ENCODE measurements around the gene MAU2. TPM values are rescaled to one million over a fixed set of nuclear protein-coding genes. Genes with fewer than 3 reads are reported as not detected.

The MAU2 gene
- total and polyA plus RNA-seq, 2 of the 8 experiments (the other 6 are each of a cell fraction or from before 2014, with no cell fraction given), result 32.0 to 40.8 TPM

DNA sequence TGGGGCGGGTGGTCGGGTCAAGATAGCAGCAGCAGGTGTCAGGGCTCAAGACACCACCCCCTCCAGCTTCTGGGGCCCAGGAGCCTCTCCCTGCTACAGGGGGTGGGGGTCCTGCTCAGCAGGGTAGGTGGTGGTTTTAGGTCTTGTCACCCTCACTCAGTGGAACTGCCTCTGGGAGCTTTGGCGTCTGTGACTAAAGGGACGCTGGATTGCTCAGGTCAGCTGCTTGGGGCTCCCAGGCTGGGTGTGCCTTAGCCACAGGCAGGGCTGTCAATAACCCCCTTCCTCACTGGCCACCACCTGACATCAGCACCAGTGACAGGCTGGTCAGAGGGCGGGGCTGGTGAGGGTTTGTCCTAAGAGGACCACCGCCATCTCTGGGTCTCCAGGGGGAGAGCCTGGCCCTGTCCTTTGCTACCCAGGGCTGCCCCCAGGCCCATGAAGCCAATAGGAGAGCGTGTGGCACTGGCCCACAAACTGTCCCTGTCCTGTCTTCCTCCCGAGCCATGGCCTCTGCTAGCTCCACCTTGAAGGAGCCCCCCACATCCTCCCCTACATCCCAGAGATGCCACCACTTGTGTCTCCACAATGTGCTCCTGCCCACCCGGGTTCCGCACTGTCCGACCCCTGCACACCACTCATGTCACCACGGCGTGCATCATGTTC, 36.4 kb downstream of the MAU2 start:
- Histone ChIP-seq H4K20me1 (replicated peaks in 1 of 2; ENCODE audit: control insufficient read depth in 1 of 2, insufficient read depth in 2 of 2, low read length in 2 of 2) (peaks cover 3 to 5% of the 10 kb centered on the region in 2 experiments), H3K9me3 (ENCODE audit: insufficient read depth in 2 of 2, low read depth in 1 of 2, low read length in 1 of 2) (no peaks in the 10 kb centered on the region), H3K56ac (replicated peaks; ENCODE audit: insufficient read length, low read depth, low read length) (no peak overlapping the region), H3K79me1 (ENCODE audit: low read depth, low read length) (no peaks in the 10 kb centered on the region), H3K23me2 (ENCODE audit: low read depth, low read length) (no peaks in the 10 kb centered on the region), H3K14ac (ENCODE audit: insufficient read length) (no peak overlapping the region), H2BK120ac (replicated peaks; ENCODE audit: low read depth, low read length) (no peak overlapping the region), H2BK15ac (ENCODE audit: low read length) (no peak overlapping the region), H3K4me2 (ENCODE audit: insufficient read depth in 1 of 2, low read depth in 2 of 2, low read length in 2 of 2) (no peak overlapping the region), H2AFZ (ENCODE audit: low read length) (no peak overlapping the region), H4K5ac (ENCODE audit: insufficient read length, low read depth, low read length) (no peak overlapping the region), H3K23ac (ENCODE audit: insufficient read length) (no peak overlapping the region), H4K8ac (ENCODE audit: extremely low read depth, insufficient read depth, low read length) (no peak overlapping the region), H2BK20ac (ENCODE audit: low read length) (no peak overlapping the region), H2AK5ac (ENCODE audit: low read depth, low read length) (no peak overlapping the region), H3K27me3 (replicated peaks in 1 of 4; ENCODE audit: control insufficient read depth in 3 of 4, extremely low read depth in 1 of 4, insufficient read depth in 3 of 4, low read length in 3 of 4) (no peaks in the 10 kb centered on the region), H3K4me1 (replicated peaks in 1 of 4; ENCODE audit: control insufficient read depth in 3 of 4, insufficient read depth in 4 of 4, low read length in 3 of 4) (no peaks in the 10 kb centered on the region; a peak in 1 of 7 replicates), H3K4me3 (ENCODE audit: extremely low read depth in 1 of 4, insufficient read depth in 2 of 4, low read depth in 3 of 4, low read length in 4 of 4) (no peak overlapping the region), H2BK12ac (ENCODE audit: low read depth, low read length) (no peak overlapping the region), H3K4ac (replicated peaks; ENCODE audit: insufficient read length, low read depth, low read length) (no peak overlapping the region), H3K79me2 (ENCODE audit: control insufficient read depth in 1 of 2, insufficient read depth in 2 of 2, low read length in 2 of 2) (no peaks in the 10 kb centered on the region), H4K91ac (replicated peaks; ENCODE audit: insufficient read length, low read length) (no peak overlapping the region), H3K9ac (replicated peaks in 1 of 4; ENCODE audit: extremely low read depth in 1 of 4, low read depth in 3 of 4, low read length in 3 of 4) (no peak overlapping the region), H2BK5ac (ENCODE audit: low read depth, low read length) (no peak overlapping the region), H3K36me3 (ENCODE audit: control insufficient read depth in 2 of 4, insufficient read depth in 4 of 4, low read length in 3 of 4) (peaks cover 14 to 41% (median 26%) of the 10 kb centered on the region in 4 experiments), H3K27ac (ENCODE audit: low read depth, low read length) (no peak overlapping the region), H3K18ac (ENCODE audit: extremely low read depth, low read length) (no peak overlapping the region)
- TF ChIP-seq RAD21 (IDR thresholded peaks at IDR 0.05 in 1 of 2, conservative IDR thresholded peaks at IDR 0.05 in 1 of 2; ENCODE audit: low read depth in 2 of 2, low read length in 2 of 2) (no peak), GTF2F1 (IDR thresholded peaks at IDR 0.05; ENCODE audit: borderline replicate concordance, low read depth, low read length) (no peak), ASH2L (IDR thresholded peaks at IDR 0.05; ENCODE audit: low read length) (no peak), KDM5A (IDR thresholded peaks at IDR 0.05; ENCODE audit: low read length) (no peak), POU5F1 (IDR thresholded peaks at IDR 0.05; ENCODE audit: low read depth, low read length) (no peak), CREB1 (IDR thresholded peaks at IDR 0.05) (no peak), TAF1 (IDR thresholded peaks at IDR 0.05; ENCODE audit: low read depth, low read length) (no peak), TEAD4 (IDR thresholded peaks at IDR 0.05; ENCODE audit: low read depth, low read length) (no peak), RBBP5 (IDR thresholded peaks at IDR 0.05; ENCODE audit: borderline replicate concordance, low read depth, low read length) (no peak), CBX5 (IDR thresholded peaks at IDR 0.05; ENCODE audit: low read depth, low read length) (no peak), SRF (IDR thresholded peaks at IDR 0.05; ENCODE audit: low read depth, low read length) (no peak), SP4 (IDR thresholded peaks at IDR 0.05; ENCODE audit: low read length) (no peak), BRCA1 (IDR thresholded peaks at IDR 0.05; ENCODE audit: low read depth, low read length) (no peak), CTBP2 (IDR thresholded peaks at IDR 0.05; ENCODE audit: borderline replicate concordance, insufficient read depth, insufficient read length, low read length) (no peak)
- no peak for DNase-seq (ENCODE audit: low read depth in 1 of 2, low spot score in 2 of 2)
- 93% methylated on average over 13 of the region's 13 CpGs; no CpG with 5 or more reads in 1 of the 2 experiments for WGBS, 2 experiments (ENCODE audit: extremely low coverage in 1 of 2, insufficient coverage in 1 of 2, insufficient read length in 1 of 2, insufficient replicate concordance in 2 of 2, low coverage in 1 of 2, low lambda C conversion rate in 2 of 2, missing lambda C conversion rate in 1 of 2)
- CTCF ChIA-PET (ENCODE audit: partially characterized antibody), result interaction anchor here (0.7 to 2.5 kb wide), 4 partner anchors 9 to 134 kb away, joined by 4 to 15 read pairs (median 4); no protein-coding TSS in a partner anchor
- POLR2A ChIA-PET (ENCODE audit: partially characterized antibody), result interaction anchor here (1.0 to 2.1 kb wide), 3 partner anchors 9 to 21 kb away, joined by 3 to 6 read pairs (median 3); no protein-coding TSS in a partner anchor
- no peak for FAIRE-seq
